Uterus (tissue), 2 donors: Measurements from ENCODE around the gene SHROOM3.

Experiments
- CTCF ChIP-seq, 4 experiments: fragments of 200-600 bp in 2 of 4; fragments of 450-650 bp in 2 of 4; sonication (generic) in 2 of 4; IDR thresholded peaks; one replicate each; pipeline ENCODE4 v1.5.1; 2016 to 2019; ENCODE audit warnings: antibody characterized with exemption in 4 of 4, mild to moderate bottlenecking in 2 of 4, moderate library complexity in 1 of 4
- POLR2A ChIP-seq, 2 donors: fragments of 450-650 bp; IDR thresholded peaks; one replicate each; pipeline ENCODE4 v1.6.1; 2016; ENCODE audit warnings: antibody characterized with exemption in 2 of 2, mild to moderate bottlenecking in 1 of 2, moderate library complexity in 1 of 2

- no peak for TF ChIP-seq CTCF (IDR thresholded peaks at IDR 0.05)
- no peak for TF ChIP-seq POLR2A (IDR thresholded peaks at IDR 0.05)
These were observed 349.2 kb downstream of the SHROOM3 start for GRCh38 chr4:76784237-76784636.
